Ovary (tissue), 3 donors: Measurements from ENCODE around the gene UIMC1.

Experiments used
- CTCF ChIP-seq, 3 donors: fragments of 450-650 bp in 2 of 3; fragments of 200-600 bp in 1 of 3; IDR thresholded peaks; one replicate each; pipeline versions ENCODE4 v1.5.1 to v1.8.0; 2016 to 2022; ENCODE audit warnings: antibody characterized with exemption in 3 of 3, mild to moderate bottlenecking in 1 of 3
- EP300 ChIP-seq: sonication (generic); formaldehyde crosslinking; IDR thresholded peaks from one replicate; pipeline ENCODE4 v1.6.1; 2017; ENCODE audit warnings: antibody characterized with exemption
- POLR2A ChIP-seq: fragments of 450-650 bp; IDR thresholded peaks from one replicate; pipeline ENCODE4 v1.6.1; 2017; ENCODE audit warnings: antibody characterized with exemption, mild to moderate bottlenecking, moderate library complexity
- donor health status: DM: no; HTN: no; CAD: no.

- TF ChIP-seq EP300 (no peak), CTCF (IDR thresholded peaks at IDR 0.05) (no peak), POLR2A (no peak)
Observed at GRCh38 chr5:176857894-176858273, 148.7 kb downstream of the UIMC1 start.
